HCT116 (cell line): ENCODE results near the gene BCAN. TPM values are rescaled to one million over a fixed set of nuclear protein-coding genes. Genes with fewer than 3 reads are reported as not detected.
A peak's percentile ranks its signal among the peaks of the same experiment; 100 is the strongest.

Experiments used
- ATAC-seq: fragments of 200-7000 bp; cut with Tn5 transposase; 2 replicates; pipeline ENCODE4 v1.9.1; 2020; ENCODE audit warnings: mild to moderate bottlenecking, moderate library complexity
- BruUV-seq: library from RNA; stranded (reverse); fragments of 400-500 nt; replicated peaks from 2 replicates; lab custom pipeline; 2021; lab: Mats Ljungman, UMichigan
- CTCF ChIA-PET: fragments of 300-600 bp; sonication (Branson Sonifier 250); formaldehyde crosslinking; loops from one replicate; lab custom pipeline; 2021; ENCODE audit warnings: antibody characterized with exemption; lab: Charles Lee
- POLR2A ChIA-PET: fragments of 300-600, 350-600 bp; sonication (Branson Sonifier 250); formaldehyde crosslinking; loops from one replicate; lab custom pipeline; 2021; ENCODE audit warnings: antibody characterized with exemption; lab: Charles Lee
- RAD21 ChIA-PET, 2 experiments: fragments of 300-600 bp; sonication (Branson Sonifier 250); formaldehyde crosslinking; loops; one replicate each; lab custom pipeline; 2023; ENCODE audit warnings: low total read pairs in 2 of 2; ENCODE audit not compliant: uncharacterized antibody in 2 of 2, unreplicated experiment in 2 of 2, low non-redundant PET in 1 of 2; lab: Charles Lee
- DNase-seq: peaks from one replicate; pipeline ENCODE4 v3.0.0-alpha.2; 2010; ENCODE audit warnings: low read depth, low spot score
- H2AFZ ChIP-seq: fragments of 200-600 bp; shearing (Covaris generic), sonication (generic); 2 replicates; pipeline ENCODE4 v1.6.1; 2017; ENCODE audit warnings: low read depth, mixed run types, mixed read lengths, antibody characterized with exemption, low read length; ENCODE audit not compliant: poor library complexity, severe bottlenecking
- H3K27ac ChIP-seq: 2 replicates; pipeline ENCODE4 v1.5.1; 2012; ENCODE audit warnings: low read depth, low read length
- H3K27me3 ChIP-seq: fragments of 200-600 bp; sonication (generic); 2 replicates; pipeline ENCODE4 v1.6.1; 2016; ENCODE audit warnings: mixed run types, low read length, mixed read lengths; ENCODE audit not compliant: insufficient read depth
- H3K36me3 ChIP-seq, 2 experiments: fragments of 200-500 bp in 1 of 2; fragments of 200-600 bp in 1 of 2; sonication (Bioruptor generic) in 1 of 2; sonication (generic) in 1 of 2; 2 replicates each; pipeline versions ENCODE4 v1.5.1 to v1.6.1; 2014 to 2016; ENCODE audit warnings: low read length in 2 of 2, inconsistent platforms in 1 of 2, mixed read lengths in 1 of 2, mixed run types in 1 of 2; ENCODE audit not compliant: insufficient read depth in 2 of 2, control insufficient read depth in 1 of 2
- H3K4me1 ChIP-seq, 2 experiments: fragments of 200-600 bp in 1 of 2; sonication (generic) in 1 of 2; 2 replicates each; pipeline versions ENCODE4 v1.5.1 to v1.6.1; 2012 to 2017; ENCODE audit warnings: low read length in 2 of 2, inconsistent platforms in 1 of 2, mild to moderate bottlenecking in 1 of 2, mixed read lengths in 1 of 2, mixed run types in 1 of 2, moderate library complexity in 1 of 2; ENCODE audit not compliant: insufficient read depth in 2 of 2, control insufficient read depth in 1 of 2
- H3K4me2 ChIP-seq: fragments of 200-600 bp; sonication (generic); 2 replicates; pipeline ENCODE4 v1.6.1; 2017; ENCODE audit warnings: mixed run types, low read length, mixed read lengths
- H3K4me3 ChIP-seq, 2 experiments: fragments of 200-600 bp in 1 of 2; sonication (generic) in 1 of 2; replicated peaks in 1 of 2; 2 replicates each; pipeline ENCODE4 v1.5.1; 2011 to 2016; ENCODE audit warnings: low read length in 2 of 2, control low read depth in 1 of 2, low read depth in 1 of 2, mild to moderate bottlenecking in 1 of 2, mixed read lengths in 1 of 2, mixed run types in 1 of 2
- H3K79me2 ChIP-seq: fragments of 200-600 bp; sonication (generic); 2 replicates; pipeline ENCODE4 v1.6.1; 2017; ENCODE audit warnings: mild to moderate bottlenecking, mixed run types, low read length, moderate library complexity, mixed read lengths; ENCODE audit not compliant: insufficient read depth
- H3K9ac ChIP-seq: fragments of 200-600 bp; sonication (generic); 2 replicates; pipeline ENCODE4 v1.6.1; 2016; ENCODE audit warnings: low read length, mixed read lengths
- H3K9me2 ChIP-seq: fragments of 200-600 bp; sonication (generic), shearing (Covaris generic); 2 replicates; pipeline ENCODE4 v1.6.1; 2017; ENCODE audit warnings: mixed run types, mild to moderate bottlenecking, moderate library complexity; ENCODE audit not compliant: insufficient read depth
- H3K9me3 ChIP-seq, 2 experiments: fragments of 200-500 bp in 1 of 2; fragments of 200-600 bp in 1 of 2; sonication (Bioruptor generic) in 1 of 2; sonication (generic) in 1 of 2; 2 replicates each; pipeline ENCODE4 v1.6.1; 2014 to 2017; ENCODE audit warnings: low read length in 2 of 2, mixed read lengths in 2 of 2, inconsistent platforms in 1 of 2, low read depth in 1 of 2, mild to moderate bottlenecking in 1 of 2, mixed run types in 1 of 2, moderate library complexity in 1 of 2; ENCODE audit not compliant: control insufficient read depth in 1 of 2, insufficient read depth in 1 of 2
- H4K20me1 ChIP-seq: fragments of 200-600 bp; sonication (generic), shearing (Covaris generic); 2 replicates; pipeline ENCODE4 v1.6.1; 2017; ENCODE audit warnings: mixed run types, mild to moderate bottlenecking, moderate library complexity; ENCODE audit not compliant: insufficient read depth
- CBX3 ChIP-seq: IDR thresholded peaks from 2 replicates; pipeline ENCODE4 v1.6.1; 2012; ENCODE audit warnings: low read depth
- CEBPB ChIP-seq: IDR thresholded peaks from 2 replicates; pipeline ENCODE4 v1.6.1; 2012; ENCODE audit warnings: low read depth
- EGR1 ChIP-seq: IDR thresholded peaks from 2 replicates; pipeline ENCODE4 v1.6.1; 2012; ENCODE audit warnings: low read depth
- ELF1 ChIP-seq: IDR thresholded peaks from 2 replicates; pipeline ENCODE4 v1.6.1; 2012; ENCODE audit warnings: low read depth, borderline replicate concordance
- EZH2phosphoT487 ChIP-seq: fragments of 200-600 bp; IDR thresholded peaks from 2 replicates; pipeline ENCODE4 v1.6.1; 2018; ENCODE audit warnings: antibody characterized with exemption, borderline replicate concordance
- POLR2A ChIP-seq: IDR thresholded peaks from 2 replicates; pipeline ENCODE4 v1.7.0; 2011; ENCODE audit warnings: borderline replicate concordance; ENCODE audit not compliant: insufficient read depth, insufficient read length; ENCODE audit errors: extremely low read depth
- POLR2AphosphoS5 ChIP-seq: IDR thresholded peaks from 2 replicates; pipeline ENCODE4 v1.6.1; 2011; ENCODE audit warnings: mild to moderate bottlenecking, low read depth, low read length, moderate library complexity
- TCF7L2 ChIP-seq: IDR thresholded peaks from 2 replicates; pipeline ENCODE4 v1.7.0; 2011; ENCODE audit warnings: borderline replicate concordance, inconsistent platforms; ENCODE audit not compliant: insufficient read depth, insufficient read length; ENCODE audit errors: extremely low read depth
- YY1 ChIP-seq: IDR thresholded peaks from 2 replicates; pipeline ENCODE4 v1.6.1; 2011; ENCODE audit warnings: low read length, low read depth, moderate library complexity, mild to moderate bottlenecking; ENCODE audit not compliant: insufficient replicate concordance; ENCODE audit errors: extremely low read depth
- ZFX ChIP-seq: fragments of 450-650 bp; IDR thresholded peaks from 2 replicates; pipeline ENCODE4 v1.6.1; 2017
- ZNF274 ChIP-seq: fragments of 200-500 bp; sonication (Bioruptor generic); IDR thresholded peaks from 2 replicates; pipeline ENCODE4 v1.6.1; 2014; ENCODE audit warnings: mild to moderate bottlenecking, low read depth, low read length, inconsistent platforms
- intact Hi-C: fragments of 100-400 bp; cut with micrococcal nuclease; formaldehyde crosslinking; loops from 2 replicates; pipeline ENCODE4 v1.10.0; 2022
- total RNA-seq: library from RNA; stranded (reverse); gene quantifications from one replicate; pipeline ENCODE4 v1.2.1, GENCODE V29; 2021; ENCODE audit not compliant: unreplicated experiment

BCAN gene
- total RNA-seq, 1 experiment from 2014 or later, result not detected

GRCh38 chr1:156692925-156693847 lies 51.3 kb downstream of the BCAN start:
- Histone ChIP-seq H3K27me3 (no peaks in the 10 kb centered on the region), H4K20me1 (no peaks in the 10 kb centered on the region), H3K36me3 (no peaks in the 10 kb centered on the region), H3K9me2 (no peaks in the 10 kb centered on the region), H3K79me2 (no peaks in the 10 kb centered on the region), H3K27ac (peak overlapping the region; percentile 72), H3K9me3 (no peaks in the 10 kb centered on the region), H3K4me1 (peaks cover 55 to 66% of the 10 kb centered on the region in 2 experiments), H2AFZ (no peak overlapping the region), H3K9ac (peak overlapping the region; percentile 55), H3K4me3 (peak overlapping the region; percentile 7 to 37; a peak in 3 of 4 replicates), H3K4me2 (peak overlapping the region; percentile 84)
- DNase-seq (no peak), ATAC-seq (peak; percentile 55)
- RAD21 ChIA-PET, result interaction anchor here in 1 of 2 experiments (0.7 kb wide), 1 partner anchor 13 kb away, joined by 4 read pairs; the partner anchor contains the start of gene CRABP2
- CTCF ChIA-PET, result interaction anchor here (0.6 to 10.0 kb wide), 4 partner anchors 11 to 197 kb away, joined by 3 to 508 read pairs (median 178); partner anchors contain the start of genes CRABP2, ISG20L2 and METTL25B
- intact Hi-C loops, result no loop called here
- TF ChIP-seq POLR2AphosphoS5 (peak; percentile 50), ELF1 (no peak), TCF7L2 (peak; percentile 91)
- POLR2A ChIA-PET, result interaction anchor here (4.1 kb wide), 1 partner anchor 11 kb away, joined by 36 read pairs; the partner anchor contains the start of gene CRABP2
- no TSS peak for BruUV-seq

DNA sequence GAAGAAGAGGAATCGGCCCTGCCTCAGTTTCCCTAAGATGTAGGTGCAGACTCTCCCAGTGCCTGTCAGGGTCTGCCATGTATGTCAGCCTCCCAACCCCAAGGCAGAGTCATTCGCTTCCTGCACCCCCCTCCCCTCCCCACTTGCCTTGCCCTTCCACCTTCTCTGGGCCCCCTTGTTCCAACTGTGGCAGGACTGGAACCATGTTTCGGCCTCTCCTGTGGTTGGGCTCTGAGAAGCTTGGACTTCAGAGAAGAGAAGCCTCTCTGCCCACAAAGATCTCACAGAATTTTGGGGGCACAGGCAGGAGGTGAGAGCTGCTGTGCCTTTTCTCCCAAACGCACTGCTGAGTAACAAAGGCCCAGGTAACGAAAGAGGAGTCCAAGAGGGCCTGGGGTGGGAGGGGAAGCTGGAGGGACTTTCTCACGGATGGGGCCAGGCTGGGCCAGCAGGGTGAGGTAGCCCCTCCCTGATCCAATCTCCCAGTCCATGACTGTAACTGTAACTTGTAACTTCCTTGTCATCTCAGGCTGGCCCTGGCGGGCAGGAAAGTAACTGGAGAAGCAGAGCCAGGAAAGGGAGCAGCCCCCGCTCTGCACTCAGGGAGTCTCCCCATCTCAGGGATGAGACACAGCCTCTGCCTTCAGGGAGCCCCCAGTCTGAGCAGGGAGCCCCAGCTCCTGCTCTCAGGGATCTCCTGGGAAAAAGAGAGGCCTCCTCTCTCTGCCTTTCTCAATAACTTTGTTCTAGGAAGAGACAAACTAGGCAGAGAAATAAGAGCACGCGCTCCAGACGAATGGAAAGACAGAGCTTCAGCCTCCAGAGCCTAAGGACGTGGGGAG lies 52.2 kb downstream of the BCAN start:
- TF ChIP-seq POLR2A (no peak), EZH2phosphoT487 (no peak), ZNF274 (no peak), CBX3 (no peak), ZFX (no peak), POLR2AphosphoS5 (no peak), YY1 (no peak), CEBPB (no peak), ELF1 (no peak), EGR1 (no peak)
- H3K4me3 ChIP-seq, result no peak overlapping the region
- H3K9me3 ChIP-seq, result no peaks in the 10 kb centered on the region
- peaks cover 51 to 57% of the 10 kb centered on the region in 2 experiments for H3K4me1 ChIP-seq
- intact Hi-C loops, result no loop called here
- no peaks in the 10 kb centered on the region for H4K20me1 ChIP-seq
- H3K27me3 ChIP-seq, result no peaks in the 10 kb centered on the region
- no TSS peak for BruUV-seq
- DNase-seq, result no peak
- ChIA-PET POLR2A (interaction anchor here (0.7 to 4.1 kb wide), 2 partner anchors 10 to 32 kb away, joined by 3 to 36 read pairs; partner anchors contain the start of gene CRABP2), RAD21 (no interaction called here), CTCF (interaction anchor here (1.0 to 10.0 kb wide), 3 partner anchors 14 to 233 kb away, joined by 3 to 310 read pairs (median 9); partner anchors contain the start of gene CRABP2)
- peak overlapping the region; percentile 72 for H3K27ac ChIP-seq
- no peak for ATAC-seq
- H3K79me2 ChIP-seq, result no peaks in the 10 kb centered on the region
- H2AFZ ChIP-seq, result no peak overlapping the region
- H3K36me3 ChIP-seq, result peaks cover 6% of the 10 kb centered on the region in 2 experiments; a peak in 3 of 4 replicates
- H3K9me2 ChIP-seq, result no peaks in the 10 kb centered on the region
- H3K9ac ChIP-seq, result peak overlapping the region; percentile 55
- peak overlapping the region; percentile 84 for H3K4me2 ChIP-seq
